ENCODE results near the gene STAG1. TPM values are rescaled to one million over a fixed set of nuclear protein-coding genes. Genes with fewer than 3 reads are reported as not detected.

Gene STAG1
- total and polyA plus RNA-seq, 9 of the 15 experiments (the other 6 are each of a cell fraction or from before 2014, with no cell fraction given), result 2.7 to 17.7 (median 8.8) TPM

- ATAC-seq (no peak), DNase-seq (ENCODE audit: extremely low read depth in 1 of 4, low spot score in 3 of 4) (no peak), FAIRE-seq (no peak)
- in situ Hi-C loops (cut with MboI), result no loop called here
- Histone ChIP-seq H3K36me3 (ENCODE audit: control insufficient read depth, insufficient read depth, low read length) (peaks cover 7% of the 10 kb centered on the region; the same call in 1 of the 3 replicates), H3K4me1 (replicated peaks in 1 of 2; ENCODE audit: control insufficient read depth in 2 of 2, insufficient read depth in 2 of 2, low read length in 2 of 2) (peaks cover 0 to 5% of the 10 kb centered on the region in 2 experiments; a peak in 2 of 5 replicates), H3K9me1 (ENCODE audit: control insufficient read depth, insufficient read depth, low read length) (no peaks in the 10 kb centered on the region), H3K79me2 (ENCODE audit: control insufficient read depth, insufficient read depth, low read length) (0 out of 3 replicates have a peak, but pooled peaks cover 5% of the 10 kb centered on the region), H3K27ac (ENCODE audit: extremely low read depth, low read depth, low read length) (no peak overlapping the region), H3K4me2 (ENCODE audit: insufficient read depth, low read length) (no peak overlapping the region), H3K9ac (ENCODE audit: insufficient read depth in 1 of 2, low read depth in 2 of 2, low read length in 2 of 2) (no peak overlapping the region), H2AFZ (ENCODE audit: low read depth, low read length) (no peak overlapping the region), H3K9me3 (replicated peaks; ENCODE audit: control insufficient read depth, insufficient read depth, low read depth, low read length) (0 out of 2 replicates have a peak, but pooled peaks cover 2% of the 10 kb centered on the region), H3K4me3 (no peak overlapping the region), H4K20me1 (replicated peaks; ENCODE audit: control insufficient read depth, insufficient read depth, low read length) (no peaks in the 10 kb centered on the region), H3K27me3 (ENCODE audit: control insufficient read depth in 2 of 2, insufficient read depth in 2 of 2, low read length in 2 of 2) (no peaks in the 10 kb centered on the region)
- CTCF ChIA-PET (ENCODE audit: low intra/inter-chr PET ratio), result no interaction called here
- WGBS (ENCODE audit: insufficient coverage, low coverage, missing lambda C conversion rate), result 61% methylated on average over 3 of the region's 3 CpGs
- POLR2A ChIA-PET, result no interaction called here
- intact Hi-C loops (cut with micrococcal nuclease), result no loop called here
- no TSS peak for BruUV-seq (replicated peaks)
- no peak for TF ChIP-seq BRF2 (IDR thresholded peaks at IDR 0.05; ENCODE audit: borderline replicate concordance, insufficient read depth, insufficient read length)
- TF ChIP-seq TCF3 (CRISPR knock-in tag; IDR thresholded peaks at IDR 0.05), result no peak
- TF ChIP-seq KLF16 (IDR thresholded peaks at IDR 0.05), result no peak
- no peak for TF ChIP-seq NELFE (IDR thresholded peaks at IDR 0.05; ENCODE audit: insufficient read depth, insufficient read length)
- TF ChIP-seq ZNF217 (CRISPR knock-in tag; IDR thresholded peaks at IDR 0.05), result no peak
- TF ChIP-seq ZNF23 (CRISPR knock-in tag; IDR thresholded peaks at IDR 0.05), result no peak
- no peak for TF ChIP-seq ETV5 (CRISPR knock-in tag; IDR thresholded peaks at IDR 0.05; ENCODE audit: low read depth)
- TF ChIP-seq TARDBP (IDR thresholded peaks at IDR 0.05), result no peak
- TF ChIP-seq BCOR (IDR thresholded peaks at IDR 0.05), result no peak
- no peak for TF ChIP-seq RCOR1 (IDR thresholded peaks at IDR 0.05; ENCODE audit: borderline replicate concordance in 1 of 2, low read depth in 2 of 2, low read length in 2 of 2)
- TF ChIP-seq ZNF3 (CRISPR knock-in tag; IDR thresholded peaks at IDR 0.05), result no peak
- TF ChIP-seq POLR2B (IDR thresholded peaks at IDR 0.05; ENCODE audit: low read depth, partially characterized antibody), result no peak
- TF ChIP-seq TAL1 (IDR thresholded peaks at IDR 0.05), result no peak
- TF ChIP-seq SIRT6 (IDR thresholded peaks at IDR 0.05; ENCODE audit: low read depth, low read length), result no peak
- TF ChIP-seq ZBTB8A (IDR thresholded peaks at IDR 0.05; ENCODE audit: partially characterized antibody), result no peak
- TF ChIP-seq STAT5A (IDR thresholded peaks at IDR 0.05; ENCODE audit: borderline replicate concordance, low read length), result no peak
- TF ChIP-seq MECOM (CRISPR knock-in tag; IDR thresholded peaks at IDR 0.05), result no peak
These were observed 127.8 kb downstream of the STAG1 start for GRCh38 chr3:136624371-136624770.

Data from K562 (cell line).